ENCODE measurements around the gene ZDHHC8. TPM values are rescaled to one million over a fixed set of nuclear protein-coding genes. Genes with fewer than 3 reads are reported as not detected.

ZDHHC8 gene
- total RNA-seq, 1 experiment from 2014 or later = 39.9 TPM

GRCh38 chr22:20138417-20138738 is 6.8 kb downstream of the ZDHHC8 start:
- no peaks in the 10 kb centered on the region for H3K4me1 Mint-ChIP-seq (ENCODE audit: low read depth, unreplicated experiment)
- Histone ChIP-seq H3K4me3 (ENCODE audit: low read depth, low read length) (no peak overlapping the region), H3K27me3 (replicated peaks; ENCODE audit: control insufficient read depth, insufficient read depth, low read length) (no peaks in the 10 kb centered on the region), H3K36me3 (ENCODE audit: control insufficient read depth, insufficient read depth, low read length) (no peaks in the 10 kb centered on the region), H3K9me3 (no peaks in the 10 kb centered on the region), H3K4me1 (no peaks in the 10 kb centered on the region)
- no peak for TF ChIP-seq CTCF (IDR thresholded peaks at IDR 0.05; ENCODE audit: insufficient read depth in 1 of 2, low read depth in 1 of 2, low read length in 1 of 2, severe bottlenecking in 1 of 2, unreplicated experiment in 1 of 2)
- no TSS peak for BruUV-seq (replicated peaks)
- POLR2A ChIA-PET = no interaction called here
- no peak for DNase-seq
- H3K36me3 Mint-ChIP-seq (ENCODE audit: insufficient read depth, unreplicated experiment) = no peaks in the 10 kb centered on the region
- H3K27me3 Mint-ChIP-seq (ENCODE audit: insufficient read depth, unreplicated experiment) = no peaks in the 10 kb centered on the region
- H3K27ac Mint-ChIP-seq (ENCODE audit: unreplicated experiment) = no peak overlapping the region
- H3K9me3 Mint-ChIP-seq (ENCODE audit: unreplicated experiment) = no peaks in the 10 kb centered on the region
- no peak overlapping the region for H3K4me3 Mint-ChIP-seq (ENCODE audit: unreplicated experiment)
- intact Hi-C loops (cut with micrococcal nuclease; ENCODE audit: unreplicated experiment) = no loop called here
- CTCF ChIA-PET = no interaction called here

GRCh38 chr22:20138868-20139267 is 7.3 kb downstream of the ZDHHC8 start:
- TF ChIP-seq CTCF (IDR thresholded peaks at IDR 0.05; ENCODE audit: insufficient read depth in 1 of 2, low read depth in 1 of 2, low read length in 1 of 2, severe bottlenecking in 1 of 2, unreplicated experiment in 1 of 2) = no peak
- no TSS peak for BruUV-seq (replicated peaks)
- intact Hi-C loops (cut with micrococcal nuclease; ENCODE audit: unreplicated experiment) = no loop called here
- Mint-ChIP-seq H3K9me3 (ENCODE audit: unreplicated experiment) (no peaks in the 10 kb centered on the region), H3K4me1 (ENCODE audit: low read depth, unreplicated experiment) (no peaks in the 10 kb centered on the region), H3K27me3 (ENCODE audit: insufficient read depth, unreplicated experiment) (no peaks in the 10 kb centered on the region), H3K36me3 (ENCODE audit: insufficient read depth, unreplicated experiment) (no peaks in the 10 kb centered on the region), H3K4me3 (ENCODE audit: unreplicated experiment) (no peak overlapping the region), H3K27ac (ENCODE audit: unreplicated experiment) (no peak overlapping the region)
- Histone ChIP-seq H3K4me1 (no peaks in the 10 kb centered on the region), H3K4me3 (ENCODE audit: low read depth, low read length) (no peak overlapping the region), H3K36me3 (ENCODE audit: control insufficient read depth, insufficient read depth, low read length) (no peaks in the 10 kb centered on the region), H3K27me3 (replicated peaks; ENCODE audit: control insufficient read depth, insufficient read depth, low read length) (no peaks in the 10 kb centered on the region), H3K9me3 (no peaks in the 10 kb centered on the region)
- ChIA-PET POLR2A (no interaction called here), CTCF (interaction anchor here (0.7 kb wide), 2 partner anchors 71 to 485 kb away, joined by 4 read pairs; no protein-coding TSS in a partner anchor)
- DNase-seq = no peak

- Histone ChIP-seq H3K36me3 (ENCODE audit: control insufficient read depth, insufficient read depth, low read length) (no peaks in the 10 kb centered on the region), H3K4me3 (ENCODE audit: low read depth, low read length) (no peak overlapping the region), H3K27me3 (replicated peaks; ENCODE audit: control insufficient read depth, insufficient read depth, low read length) (no peaks in the 10 kb centered on the region), H3K4me1 (no peaks in the 10 kb centered on the region), H3K9me3 (no peaks in the 10 kb centered on the region)
- H3K27me3 Mint-ChIP-seq (ENCODE audit: insufficient read depth, unreplicated experiment) = no peaks in the 10 kb centered on the region
- ChIA-PET CTCF (interaction anchor here (0.7 kb wide), 2 partner anchors 72 to 484 kb away, joined by 4 read pairs; no protein-coding TSS in a partner anchor), POLR2A (no interaction called here)
- no peak for DNase-seq
- no peak for TF ChIP-seq CTCF (IDR thresholded peaks at IDR 0.05; ENCODE audit: insufficient read depth in 1 of 2, low read depth in 1 of 2, low read length in 1 of 2, severe bottlenecking in 1 of 2, unreplicated experiment in 1 of 2)
- H3K36me3 Mint-ChIP-seq (ENCODE audit: insufficient read depth, unreplicated experiment) = no peaks in the 10 kb centered on the region
- BruUV-seq (replicated peaks) = no TSS peak
- no peak overlapping the region for H3K4me3 Mint-ChIP-seq (ENCODE audit: unreplicated experiment)
- H3K27ac Mint-ChIP-seq (ENCODE audit: unreplicated experiment) = peak overlapping the region; percentile 59
- H3K9me3 Mint-ChIP-seq (ENCODE audit: unreplicated experiment) = no peaks in the 10 kb centered on the region
- no peaks in the 10 kb centered on the region for H3K4me1 Mint-ChIP-seq (ENCODE audit: low read depth, unreplicated experiment)
- intact Hi-C loops (cut with micrococcal nuclease; ENCODE audit: unreplicated experiment) = no loop called here
These were observed 7.9 kb downstream of the ZDHHC8 start for GRCh38 chr22:20139391-20140106.

Data from Caco-2 (cell line).